Measurements from ENCODE around the gene SUFU. TPM values are rescaled to one million over a fixed set of nuclear protein-coding genes. Genes with fewer than 3 reads are reported as not detected.

SUFU gene
- total RNA-seq, 1 donor from 2014 or later = 9.9 TPM

- Mint-ChIP-seq H3K4me1 (peaks cover 17% of the 10 kb centered on the region), H3K9me3 (no peaks in the 10 kb centered on the region)
- intact Hi-C loops (cut with micrococcal nuclease) = no loop called here
Measured at GRCh38 chr10:102468683-102469082, 35.1 kb upstream of the SUFU start.

GRCh38 chr10:102470579-102471546 is 32.9 kb upstream of the SUFU start:
- intact Hi-C loops (cut with micrococcal nuclease) = no loop called here
- no peaks in the 10 kb centered on the region for H3K27me3 Mint-ChIP-seq
- H3K4me1 Mint-ChIP-seq = peaks cover 20% of the 10 kb centered on the region
- no peak overlapping the region for H3K4me3 Mint-ChIP-seq
- H3K9me3 Mint-ChIP-seq = no peaks in the 10 kb centered on the region
- DNase-seq = no peak
- H3K27ac Mint-ChIP-seq = no peak overlapping the region
- H3K36me3 Mint-ChIP-seq (ENCODE audit: low read depth) = peaks cover 15% of the 10 kb centered on the region

More at GRCh38 chr10:102468683-102469082, 35.1 kb upstream of the SUFU start:
- no peak for DNase-seq
- no peak overlapping the region for H3K4me3 Mint-ChIP-seq
- H3K27ac Mint-ChIP-seq = no peak overlapping the region
- H3K36me3 Mint-ChIP-seq (ENCODE audit: low read depth) = peaks cover 7% of the 10 kb centered on the region
- no peaks in the 10 kb centered on the region for H3K27me3 Mint-ChIP-seq

DNA sequence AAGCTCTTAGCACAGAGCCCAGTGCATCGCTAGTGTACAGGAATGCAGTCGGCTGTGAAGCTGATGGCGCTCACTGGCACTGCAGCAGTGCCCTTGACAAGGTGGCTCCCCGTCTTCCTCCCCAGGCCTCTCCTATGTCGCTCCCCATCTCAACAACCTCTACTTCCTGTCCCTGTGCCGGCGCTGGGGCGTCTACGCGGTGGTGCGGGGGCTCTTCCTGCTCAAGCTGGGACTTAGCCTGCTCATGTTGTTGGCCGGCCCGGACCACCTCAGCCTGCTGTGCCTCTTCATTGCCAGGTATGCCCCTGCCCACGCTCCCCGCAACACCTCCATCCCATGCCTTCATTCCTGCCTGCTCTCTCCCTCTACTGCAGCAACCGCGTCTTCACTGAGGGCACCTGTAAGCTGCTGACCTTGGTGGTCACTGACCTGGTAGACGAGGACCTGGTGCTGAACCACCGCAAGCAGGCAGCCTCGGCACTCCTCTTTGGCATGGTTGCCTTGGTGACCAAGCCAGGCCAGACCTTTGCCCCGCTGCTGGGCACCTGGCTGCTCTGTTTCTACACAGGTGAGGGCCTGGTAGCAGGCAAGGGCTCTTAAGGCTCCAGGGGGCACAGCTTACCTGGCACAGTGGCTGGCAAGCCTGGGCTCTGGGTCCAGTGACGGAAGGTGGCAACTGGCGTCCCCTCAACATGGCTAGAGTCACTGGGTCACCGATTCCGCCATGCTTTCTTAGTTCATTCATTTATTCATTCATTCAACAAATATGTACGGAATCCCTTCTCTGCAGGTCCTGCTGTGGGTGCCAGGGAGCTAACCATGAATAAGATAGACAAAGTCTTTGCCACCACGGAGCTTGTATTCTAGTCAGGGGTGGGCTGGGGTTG is 30.1 kb upstream of the SUFU start:
- H3K9me3 Mint-ChIP-seq = no peaks in the 10 kb centered on the region
- DNase-seq = peak; percentile 70
- H3K4me3 Mint-ChIP-seq = no peak overlapping the region
- H3K36me3 Mint-ChIP-seq (ENCODE audit: low read depth) = peaks cover 19% of the 10 kb centered on the region
- intact Hi-C loops (cut with micrococcal nuclease) = no loop called here
- H3K27ac Mint-ChIP-seq = peak overlapping the region; percentile 2
- H3K27me3 Mint-ChIP-seq = no peaks in the 10 kb centered on the region
- H3K4me1 Mint-ChIP-seq = peaks cover 22% of the 10 kb centered on the region

- intact Hi-C loops (cut with micrococcal nuclease) = loop anchor here (5.0 kb wide), 1 partner anchor 308 kb away; no protein-coding TSS in a partner anchor
- Mint-ChIP-seq H3K9me3 (no peaks in the 10 kb centered on the region), H3K27ac (peak overlapping the region; percentile 29), H3K36me3 (ENCODE audit: low read depth) (peaks cover 18% of the 10 kb centered on the region), H3K27me3 (no peaks in the 10 kb centered on the region), H3K4me1 (peaks cover 22% of the 10 kb centered on the region), H3K4me3 (no peak overlapping the region)
- no peak for DNase-seq
Measured at GRCh38 chr10:102475451-102476040, 28.2 kb upstream of the SUFU start.

DNA sequence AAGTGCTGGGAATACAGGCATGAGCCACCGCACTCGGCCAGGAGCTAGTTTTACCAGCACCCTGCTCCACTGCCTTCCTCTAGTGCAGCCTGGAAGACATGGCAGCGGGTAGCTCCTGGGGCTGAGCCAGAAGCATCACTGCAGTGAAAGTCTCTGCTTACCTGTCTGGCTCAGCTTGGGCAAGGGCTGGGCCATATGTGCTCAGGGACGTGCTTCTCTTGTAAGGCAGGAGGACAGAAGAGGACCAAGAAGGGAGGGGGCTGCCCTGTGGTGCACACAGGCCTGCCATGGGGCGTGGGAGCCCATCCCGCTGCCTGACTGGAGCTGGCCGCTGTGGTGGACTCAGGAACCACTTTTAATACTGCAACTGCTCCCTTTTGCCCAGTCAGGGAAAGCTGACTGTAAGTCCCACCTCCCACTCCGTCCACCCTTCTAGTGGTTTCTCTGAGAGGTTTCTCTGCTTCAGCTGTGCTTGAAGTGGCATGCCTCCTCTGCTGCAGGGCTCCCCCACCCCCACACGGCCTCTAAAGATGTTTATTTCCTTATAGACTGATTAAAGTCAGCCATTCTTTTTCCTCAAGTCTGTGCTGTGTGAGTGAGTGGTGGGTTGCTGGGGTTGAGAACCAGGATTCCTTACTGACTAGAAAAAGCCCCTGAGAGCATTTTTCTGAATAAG is 27.2 kb upstream of the SUFU start:
- peak overlapping the region; percentile 70 for H3K27ac Mint-ChIP-seq
- intact Hi-C loops (cut with micrococcal nuclease) = loop anchor here (5.0 kb wide), 1 partner anchor 309 kb away; no protein-coding TSS in a partner anchor
- no peaks in the 10 kb centered on the region for H3K27me3 Mint-ChIP-seq

GRCh38 chr10:102479651-102480050 is 24.1 kb upstream of the SUFU start:
- peaks cover 35% of the 10 kb centered on the region for H3K36me3 Mint-ChIP-seq (ENCODE audit: low read depth)
- no peaks in the 10 kb centered on the region for H3K27me3 Mint-ChIP-seq
- H3K4me3 Mint-ChIP-seq = no peak overlapping the region
- H3K4me1 Mint-ChIP-seq = peaks cover 11% of the 10 kb centered on the region
- no peak for DNase-seq
- no peaks in the 10 kb centered on the region for H3K9me3 Mint-ChIP-seq
- H3K27ac Mint-ChIP-seq = no peak overlapping the region
- intact Hi-C loops (cut with micrococcal nuclease) = loop anchor here (1.0 to 5.0 kb wide), 5 partner anchors 45 to 312 kb away; no protein-coding TSS in a partner anchor

More for the DNA sequence above, 27.2 kb upstream of the SUFU start:
- peaks cover 26% of the 10 kb centered on the region for H3K36me3 Mint-ChIP-seq (ENCODE audit: low read depth)
- no peak for DNase-seq
- peaks cover 22% of the 10 kb centered on the region for H3K4me1 Mint-ChIP-seq
- H3K9me3 Mint-ChIP-seq = no peaks in the 10 kb centered on the region
- no peak overlapping the region for H3K4me3 Mint-ChIP-seq

DNA sequence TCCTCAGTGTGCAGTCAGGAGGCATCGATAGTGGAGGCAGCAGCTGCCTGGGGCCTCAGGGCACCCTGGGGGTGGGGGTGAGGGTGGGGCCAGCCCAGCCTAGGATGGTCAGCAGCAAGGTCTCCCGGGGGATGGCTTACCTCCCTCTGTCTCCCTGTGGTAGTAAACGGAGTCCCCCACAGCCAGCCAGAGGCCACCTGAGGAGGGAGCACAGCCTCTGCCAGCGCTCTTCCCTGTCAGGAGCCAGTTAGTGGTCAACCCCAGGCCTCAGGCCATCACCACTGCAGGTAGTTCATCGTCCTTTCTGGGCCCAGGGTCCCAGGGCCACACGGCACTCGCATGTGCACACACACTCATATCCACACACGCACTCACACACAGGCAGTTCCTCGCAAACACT is 23.4 kb upstream of the SUFU start:
- H3K9me3 Mint-ChIP-seq = no peaks in the 10 kb centered on the region
- peaks cover 7% of the 10 kb centered on the region for H3K4me1 Mint-ChIP-seq
- H3K36me3 Mint-ChIP-seq (ENCODE audit: low read depth) = peaks cover 35% of the 10 kb centered on the region
- H3K4me3 Mint-ChIP-seq = no peak overlapping the region
- DNase-seq = no peak
- H3K27me3 Mint-ChIP-seq = no peaks in the 10 kb centered on the region
- intact Hi-C loops (cut with micrococcal nuclease) = no loop called here
- no peak overlapping the region for H3K27ac Mint-ChIP-seq

- Mint-ChIP-seq H3K4me1 (peaks cover 2% of the 10 kb centered on the region), H3K36me3 (ENCODE audit: low read depth) (peaks cover 45% of the 10 kb centered on the region), H3K4me3 (no peak overlapping the region), H3K9me3 (no peaks in the 10 kb centered on the region), H3K27ac (no peak overlapping the region), H3K27me3 (no peaks in the 10 kb centered on the region)
- intact Hi-C loops (cut with micrococcal nuclease) = no loop called here
- no peak for DNase-seq
Measured at GRCh38 chr10:102484021-102484420, 19.8 kb upstream of the SUFU start.

GRCh38 chr10:102485093-102485784 is 18.5 kb upstream of the SUFU start:
- no peak overlapping the region for H3K27ac Mint-ChIP-seq
- H3K4me3 Mint-ChIP-seq = no peak overlapping the region
- peaks cover 45% of the 10 kb centered on the region for H3K36me3 Mint-ChIP-seq (ENCODE audit: low read depth)

DNA sequence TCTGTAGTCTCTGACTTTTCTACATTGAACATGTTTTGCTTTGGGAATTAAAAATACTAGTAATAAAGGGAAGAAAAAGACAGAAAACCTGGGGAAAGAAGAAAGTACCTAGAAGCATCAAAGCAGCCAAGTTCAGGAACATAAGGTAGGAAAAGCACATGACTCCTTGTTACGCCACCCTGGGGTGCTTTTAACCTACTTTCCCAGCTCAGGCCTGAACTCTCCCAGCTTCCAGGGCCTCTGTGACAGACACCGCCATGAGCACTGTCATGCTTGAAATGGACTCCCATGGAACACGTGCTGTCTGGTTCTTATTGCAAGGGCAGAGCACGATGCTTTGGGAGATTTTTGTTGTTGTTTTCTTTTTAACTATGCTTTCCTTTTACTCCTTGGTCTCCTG is 12.6 kb upstream of the SUFU start:
- Mint-ChIP-seq H3K9me3 (no peaks in the 10 kb centered on the region), H3K4me1 (peaks cover 8% of the 10 kb centered on the region), H3K27me3 (no peaks in the 10 kb centered on the region), H3K27ac (no peak overlapping the region), H3K4me3 (no peak overlapping the region), H3K36me3 (ENCODE audit: low read depth) (peaks cover 19% of the 10 kb centered on the region)
- intact Hi-C loops (cut with micrococcal nuclease) = no loop called here
- no peak for DNase-seq

More at GRCh38 chr10:102485093-102485784, 18.5 kb upstream of the SUFU start:
- Mint-ChIP-seq H3K4me1 (no peaks in the 10 kb centered on the region), H3K27me3 (no peaks in the 10 kb centered on the region), H3K9me3 (no peaks in the 10 kb centered on the region)
- intact Hi-C loops (cut with micrococcal nuclease) = no loop called here
- DNase-seq = no peak

DNA sequence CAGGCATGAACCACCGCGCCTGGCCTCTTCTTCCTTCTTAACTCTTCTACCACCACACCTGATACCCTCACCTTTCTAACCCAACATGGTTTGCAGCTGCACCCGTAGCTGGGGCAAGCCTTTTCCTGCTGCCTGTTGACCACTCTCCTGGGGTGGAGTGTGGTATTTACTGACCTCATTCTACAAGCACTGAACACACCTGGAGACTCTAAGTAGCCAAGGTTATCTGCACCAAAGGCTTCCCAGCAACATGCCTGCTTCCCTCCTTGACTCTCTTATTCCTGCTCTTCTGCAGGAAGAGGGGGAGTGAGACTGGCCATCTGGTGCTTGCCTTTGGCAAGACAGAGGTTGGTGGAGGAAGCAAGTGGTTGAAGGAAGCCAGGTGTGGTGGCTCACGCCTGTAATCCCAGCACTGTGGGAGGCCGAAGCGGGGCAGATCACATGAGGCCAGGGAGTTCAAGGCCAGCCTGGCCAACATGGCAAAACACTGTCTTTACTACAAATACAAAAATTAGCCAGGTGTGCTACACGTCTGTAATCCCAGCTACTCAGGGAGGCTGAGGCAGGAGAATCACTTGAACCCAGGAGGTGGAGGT is 11.3 kb upstream of the SUFU start:
- DNase-seq = no peak
- Mint-ChIP-seq H3K27me3 (no peaks in the 10 kb centered on the region), H3K4me3 (no peak overlapping the region), H3K36me3 (ENCODE audit: low read depth) (peaks cover 16% of the 10 kb centered on the region), H3K9me3 (no peaks in the 10 kb centered on the region), H3K4me1 (peaks cover 8% of the 10 kb centered on the region), H3K27ac (no peak overlapping the region)
- intact Hi-C loops (cut with micrococcal nuclease) = no loop called here

DNA sequence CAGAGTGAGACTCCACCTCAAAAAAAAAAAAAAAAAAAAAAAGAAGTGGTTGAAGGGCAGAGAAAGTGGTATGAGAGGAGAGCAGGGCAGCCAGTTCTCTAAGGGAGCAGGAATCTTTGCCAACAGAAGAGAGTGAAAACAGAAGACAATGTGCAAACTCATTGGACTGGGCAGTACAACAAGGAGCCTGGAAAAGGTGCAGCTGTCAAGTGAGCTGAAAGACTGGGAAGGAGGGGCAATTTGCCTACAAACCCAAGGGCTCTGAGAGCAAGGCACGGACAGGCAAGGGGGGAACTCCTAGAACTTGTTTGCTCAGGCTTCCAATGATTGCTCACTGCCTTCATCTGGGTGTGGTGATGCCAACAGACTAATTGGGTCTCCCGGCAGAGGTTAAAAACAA is 10.8 kb upstream of the SUFU start:
- intact Hi-C loops (cut with micrococcal nuclease) = no loop called here
- Mint-ChIP-seq H3K4me1 (peaks cover 8% of the 10 kb centered on the region), H3K9me3 (no peaks in the 10 kb centered on the region), H3K36me3 (ENCODE audit: low read depth) (peaks cover 12% of the 10 kb centered on the region), H3K4me3 (no peak overlapping the region), H3K27ac (no peak overlapping the region), H3K27me3 (no peaks in the 10 kb centered on the region)
- DNase-seq = no peak
